Stimulated activated CD8-positive, alpha-beta memory T cell treated with anti-CD3 and anti-CD28 coated beads, Interleukin-15, amount 100 ng/mL, for 48 hours (primary cell): ENCODE data around the gene APELA.
"Not testable (repeated sequence)": the region's sequence is repeated elsewhere in the genome, so short reads cannot be mapped to it uniquely, and the experiment has no call there.

Experiments
- DNase-seq, 2 donors: peaks; one replicate each; pipeline ENCODE4 v3.0.0-alpha.2; 2020; ENCODE audit warnings: low read depth in 2 of 2

The APELA gene

DNA sequence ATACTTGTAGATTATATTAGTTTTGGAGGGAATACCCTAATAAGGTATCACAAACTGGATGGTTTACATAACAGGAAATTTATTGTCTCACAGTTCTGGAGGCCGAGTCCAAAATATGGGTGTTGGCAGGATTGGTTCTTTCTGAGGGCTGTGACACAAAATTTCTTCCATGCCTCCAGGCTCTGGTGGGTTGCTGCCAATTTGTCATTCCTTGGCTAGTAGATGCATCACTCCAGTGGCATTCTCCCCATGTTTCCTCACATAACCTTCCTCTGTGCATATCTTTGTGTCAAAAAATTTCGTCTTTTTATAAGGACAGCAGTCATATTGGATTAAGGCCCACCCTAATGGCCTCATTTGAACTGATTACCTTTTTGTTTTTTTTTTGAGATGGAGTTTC, 49.3 kb downstream of the APELA start:
- no peak for DNase-seq

DNA sequence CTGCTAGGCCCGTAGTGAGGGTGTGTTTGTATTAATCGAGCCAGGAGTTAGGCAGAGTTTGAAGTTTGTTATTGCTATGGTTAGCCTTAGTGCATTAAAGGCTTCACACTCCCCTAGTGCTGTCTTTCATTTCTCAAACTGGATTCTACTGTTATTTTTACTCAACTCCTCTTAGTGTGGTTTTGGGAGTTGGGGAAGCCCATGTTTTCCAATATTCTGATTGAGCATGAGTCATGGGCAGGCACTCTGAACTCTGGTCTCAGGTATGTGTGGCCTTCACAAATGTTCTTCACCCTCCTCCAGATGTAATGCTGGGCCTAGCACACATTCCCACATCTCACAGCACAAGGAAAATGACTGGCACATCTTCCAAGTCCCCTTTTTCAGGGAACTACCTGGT, 50.1 kb downstream of the APELA start:
- not testable (repeated sequence) for DNase-seq

- no peak for DNase-seq
Measured at GRCh38 chr4:164930647-164931046, 53.7 kb downstream of the APELA start.

DNA sequence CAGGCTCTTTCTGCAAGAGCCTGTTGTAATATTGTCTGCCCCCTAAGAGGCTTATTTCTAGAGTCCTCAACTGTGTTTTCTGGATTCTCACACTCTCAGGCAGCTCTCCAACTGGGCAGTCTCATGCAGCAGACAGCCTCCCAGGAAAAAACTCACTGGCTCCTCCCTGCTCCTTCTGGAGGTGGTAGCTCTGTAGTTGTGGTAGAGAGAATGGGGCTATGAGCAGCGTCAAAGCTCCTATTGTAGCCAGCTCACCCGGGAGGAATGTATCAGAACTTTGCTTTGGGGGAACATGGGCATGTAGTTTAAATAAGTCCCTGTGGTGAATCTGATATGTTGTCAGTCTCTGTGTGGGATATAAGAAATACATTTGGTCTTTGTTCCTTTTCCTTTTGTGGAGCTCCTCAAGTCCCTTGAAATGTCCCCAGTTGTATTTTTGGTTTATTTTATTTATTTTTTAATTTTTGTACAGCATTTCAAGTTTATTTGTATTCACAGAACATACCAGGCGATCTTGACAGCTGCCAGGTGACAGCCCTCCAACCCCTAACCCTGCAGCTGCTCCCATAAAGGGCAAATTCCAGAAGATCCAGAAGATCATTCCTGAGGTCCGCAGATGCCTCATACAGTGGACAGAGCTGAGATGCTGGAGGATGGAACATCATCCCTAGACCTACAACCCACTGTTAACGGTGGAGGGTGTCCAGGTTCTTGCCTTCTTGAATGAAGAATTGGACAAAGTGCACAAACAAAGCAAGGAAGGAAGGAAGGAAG, 54.8 kb downstream of the APELA start:
- DNase-seq, result no peak

DNA sequence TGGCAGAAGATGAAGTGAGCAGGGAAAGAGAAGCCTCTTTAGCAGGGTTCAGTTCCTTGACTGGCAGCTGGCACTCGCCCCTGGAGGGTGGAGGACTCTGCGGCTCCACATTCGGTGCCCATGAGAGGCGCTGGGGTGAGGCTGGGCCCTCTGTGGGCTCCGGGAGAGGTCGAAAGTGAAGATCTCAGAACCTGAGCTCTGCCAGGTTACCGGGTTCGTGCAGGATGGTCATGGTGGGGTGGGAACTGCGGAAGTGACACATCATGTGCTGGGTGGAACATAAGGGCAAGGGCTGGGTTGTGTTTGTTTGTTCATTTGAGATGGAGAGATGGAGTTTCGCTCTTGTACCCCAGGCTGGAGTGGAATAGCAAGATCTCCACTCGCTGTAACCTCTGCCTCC, 56.3 kb downstream of the APELA start:
- no peak for DNase-seq

DNA sequence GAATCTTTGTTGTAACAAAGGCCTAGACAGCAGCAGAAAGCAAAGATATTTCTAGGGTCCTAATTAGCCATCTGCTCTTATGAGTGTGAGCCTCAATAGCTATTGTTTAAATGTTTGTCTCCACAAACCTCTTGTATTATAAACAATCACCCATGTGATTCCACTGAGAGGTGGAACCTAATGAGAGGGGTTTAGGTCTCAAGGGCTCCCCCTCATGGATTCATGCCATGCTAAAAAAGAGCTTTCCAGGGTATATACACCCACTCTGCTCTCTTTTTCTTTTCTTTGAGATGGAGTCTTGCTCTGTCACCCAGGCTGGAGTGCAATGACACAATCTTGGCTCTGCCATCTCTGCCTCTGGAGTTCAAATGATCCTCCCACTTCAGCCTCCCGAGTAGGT, 58.4 kb downstream of the APELA start:
- DNase-seq, result no peak

DNA sequence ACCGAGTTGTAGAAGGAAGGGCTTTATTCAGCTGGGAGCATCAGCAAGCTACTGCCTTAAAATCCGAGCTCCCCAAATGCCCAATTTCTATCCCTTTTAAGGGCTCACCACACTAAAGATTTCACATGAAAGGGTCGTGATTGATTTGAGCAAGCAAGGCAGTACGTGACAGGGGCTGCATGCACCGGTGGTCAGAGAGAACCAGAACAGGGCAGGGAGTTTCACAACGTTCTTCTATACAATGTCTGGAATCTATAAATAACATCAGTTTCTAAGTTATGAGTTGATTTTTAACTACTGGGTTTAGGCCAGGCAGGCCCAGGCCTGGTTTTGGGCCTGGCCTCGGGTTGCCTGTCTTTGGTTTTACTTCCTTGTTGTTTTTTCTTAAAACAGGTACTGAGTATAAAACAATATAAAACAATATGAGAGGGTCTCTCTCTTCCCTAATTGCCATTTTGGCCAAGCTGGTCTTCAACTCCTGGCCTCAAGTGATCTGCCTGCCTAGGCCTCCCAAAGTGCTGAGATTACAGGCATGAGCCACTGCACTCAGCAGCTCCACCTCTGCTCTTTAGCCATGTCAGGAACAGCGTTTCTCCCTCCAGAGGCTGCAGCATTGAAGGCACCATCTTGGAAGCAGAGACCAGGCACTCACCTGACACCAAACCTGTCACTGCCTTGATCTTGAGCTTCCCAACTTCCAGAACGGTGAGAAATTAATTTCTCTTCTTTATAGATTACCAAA, 59.1 kb downstream of the APELA start:
- DNase-seq, result not testable (repeated sequence)

- no peak for DNase-seq
Measured at GRCh38 chr4:164937576-164938270, 60.7 kb downstream of the APELA start.

GRCh38 chr4:164943192-164943591, 66.2 kb downstream of the APELA start:
- no peak for DNase-seq

DNA sequence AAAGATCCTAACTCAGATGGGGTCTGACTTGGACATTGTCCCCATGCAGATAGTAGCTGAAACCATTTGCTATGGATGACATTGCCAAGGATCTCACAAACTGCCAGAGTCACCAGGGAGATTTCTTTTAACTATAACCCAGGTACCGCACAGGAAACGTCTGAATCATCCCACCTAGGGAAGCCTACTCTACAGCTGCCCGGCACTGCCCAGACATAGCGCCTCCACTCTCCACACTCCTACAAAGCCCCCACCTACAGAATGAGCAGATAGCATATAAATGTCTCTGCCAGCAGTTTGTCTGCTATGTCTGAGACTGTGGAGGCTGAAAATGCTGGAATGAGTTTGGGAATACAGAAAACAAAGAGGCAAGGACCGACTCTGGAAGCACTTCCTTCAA, 68.2 kb downstream of the APELA start:
- no peak for DNase-seq

DNA sequence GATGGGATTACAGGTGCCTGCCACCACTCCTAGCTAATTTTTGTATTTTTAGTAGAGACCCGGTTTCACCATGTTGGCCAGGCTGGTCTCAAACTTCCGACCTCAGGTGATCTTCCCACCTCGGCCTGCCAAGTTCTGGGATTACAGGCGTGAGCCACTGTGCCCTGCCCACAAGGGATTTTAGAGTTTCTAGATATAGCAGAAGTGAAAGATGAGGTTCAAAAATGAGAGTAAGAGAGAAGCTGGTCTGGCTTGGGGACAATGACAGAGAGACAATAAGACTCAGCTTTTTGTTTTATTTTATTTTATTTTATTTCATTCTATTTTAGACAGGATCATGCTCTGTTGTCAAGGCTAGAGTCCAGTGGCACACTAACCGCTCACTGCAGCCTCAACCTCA, 69.8 kb downstream of the APELA start:
- no peak for DNase-seq
